Upper lobe of left lung (tissue), 6 donors: ENCODE measurements around the gene BMP4. TPM values are rescaled to one million over a fixed set of nuclear protein-coding genes. Genes with fewer than 3 reads are reported as not detected.

ENCODE experiments used
- ATAC-seq, 2 donors: fragments of 200-7000 bp; cut with Tn5 transposase; one replicate each; pipeline ENCODE4 v1.9.1; 2022; ENCODE audit warnings: mild to moderate bottlenecking in 2 of 2, moderate library complexity in 2 of 2; ENCODE audit not compliant: low FRiP score in 2 of 2
- DNase-seq, 2 donors: peaks; one replicate each; pipeline ENCODE4 v3.0.0-alpha.2; 2019 to 2020
- H3K27ac ChIP-seq, 4 donors: fragments of 200-600 bp; sonication (generic); one replicate each; pipeline ENCODE4 v1.5.1; 2016 to 2019
- H3K27me3 ChIP-seq, 4 donors: fragments of 200-600 bp; sonication (generic); one replicate each; pipeline ENCODE4 v1.5.1; 2017 to 2019
- H3K36me3 ChIP-seq, 4 donors: fragments of 200-600 bp; sonication (generic); one replicate each; pipeline ENCODE4 v1.5.1; 2016 to 2019
- H3K4me1 ChIP-seq, 4 donors: fragments of 200-600 bp; sonication (generic); one replicate each; pipeline ENCODE4 v1.5.1; 2018 to 2019
- H3K4me3 ChIP-seq, 4 donors: fragments of 200-600 bp; sonication (generic); one replicate each; pipeline ENCODE4 v1.5.1; 2017 to 2019; ENCODE audit warnings: mild to moderate bottlenecking in 2 of 4, moderate library complexity in 1 of 4
- H3K9me3 ChIP-seq, 4 donors: fragments of 200-600 bp; sonication (generic); one replicate each; pipeline ENCODE4 v1.5.1; 2018 to 2019
- CTCF ChIP-seq, 6 experiments: fragments of 450-650 bp in 4 of 6; fragments of 200-600 bp in 2 of 6; sonication (generic) in 2 of 6; IDR thresholded peaks; one replicate each; pipeline ENCODE4 v1.5.1; 2016 to 2019; ENCODE audit warnings: antibody characterized with exemption in 6 of 6
- EP300 ChIP-seq, 4 donors: sonication (generic); formaldehyde crosslinking; IDR thresholded peaks; one replicate each; pipeline ENCODE4 v1.5.1; 2017; ENCODE audit warnings: antibody characterized with exemption in 4 of 4, control low read depth in 2 of 4
- POLR2A ChIP-seq, 4 donors: fragments of 450-650 bp; IDR thresholded peaks; one replicate each; pipeline ENCODE4 v1.5.1; 2016 to 2017; ENCODE audit warnings: antibody characterized with exemption in 4 of 4, mild to moderate bottlenecking in 2 of 4
- POLR2AphosphoS5 ChIP-seq, 2 donors: sonication (generic); formaldehyde crosslinking; IDR thresholded peaks; one replicate each; pipeline ENCODE4 v1.5.1; 2017; ENCODE audit warnings: antibody characterized with exemption in 2 of 2
- WGBS, 2 donors: methylation state at CpG; one replicate each; pipeline ENCODE4 v1.1.5; 2017 to 2018; 5-methylcytosine and 5-hydroxymethylcytosine counted together
- total RNA-seq, 6 donors: library from RNA; depleted of rRNA in 4 of 6; stranded (reverse); fragments of >200 nt in 4 of 6; gene quantifications; one replicate each; pipeline versions ENCODE4 v1.1.0 to v1.2.1, GENCODE V29; 2016 to 2021
- donor health status: DM: no; HTN: no; CAD: no; lungs with moderate emphysema.
- donor health status: DM: no; HTN: yes; CAD: no; lungs with severe emphysema.

Gene BMP4
- total RNA-seq, 6 donors from 2014 or later, result 5.3 to 19.9 (median 11.3) TPM

- no peaks in the 10 kb centered on the region for H3K9me3 ChIP-seq
- TF ChIP-seq POLR2A (IDR thresholded peaks at IDR 0.05), result no peak
- TF ChIP-seq POLR2AphosphoS5 (IDR thresholded peaks at IDR 0.05), result no peak
- TF ChIP-seq CTCF (IDR thresholded peaks at IDR 0.05), result no peak
- TF ChIP-seq EP300 (IDR thresholded peaks at IDR 0.05), result no peak
- ATAC-seq (no peak), DNase-seq (no peak)
- H3K36me3 ChIP-seq, result peaks cover 0 to 8% (median 0%) of the 10 kb centered on the region in 4 donors
- no peak overlapping the region for H3K27ac ChIP-seq
- WGBS, 2 donors, result 72 to 77% methylated on average over 6 of the region's 6 CpGs
- no peak overlapping the region for H3K4me3 ChIP-seq
- H3K4me1 ChIP-seq, result peaks cover 0 to 18% (median 7%) of the 10 kb centered on the region in 4 donors
- H3K27me3 ChIP-seq, result peaks cover 0 to 2% (median 0%) of the 10 kb centered on the region in 4 donors
Measured at GRCh38 chr14:53948205-53948884, 8.3 kb downstream of the BMP4 start.

- TF ChIP-seq POLR2A (IDR thresholded peaks at IDR 0.05) (no peak), EP300 (IDR thresholded peaks at IDR 0.05) (no peak), CTCF (IDR thresholded peaks at IDR 0.05) (no peak), POLR2AphosphoS5 (IDR thresholded peaks at IDR 0.05) (no peak)
- no peak overlapping the region for H3K27ac ChIP-seq
- ATAC-seq (no peak), DNase-seq (no peak)
- H3K36me3 ChIP-seq, result peaks cover 0 to 8% (median 0%) of the 10 kb centered on the region in 4 donors
- H3K9me3 ChIP-seq, result no peaks in the 10 kb centered on the region
- peak overlapping the region in 1 of 4 donors; percentile 54 for H3K4me3 ChIP-seq
- H3K27me3 ChIP-seq, result no peaks in the 10 kb centered on the region
- peaks cover 0 to 15% (median 6%) of the 10 kb centered on the region in 4 donors for H3K4me1 ChIP-seq
- WGBS, 2 donors, result 49 to 56% methylated on average over 12 of the region's 12 CpGs
Measured at GRCh38 chr14:53947452-53948204, 9.0 kb downstream of the BMP4 start.

- H3K4me1 ChIP-seq, result peaks cover 0 to 10% (median 5%) of the 10 kb centered on the region in 4 donors
- peaks cover 0 to 8% (median 0%) of the 10 kb centered on the region in 4 donors for H3K36me3 ChIP-seq
- TF ChIP-seq POLR2AphosphoS5 (IDR thresholded peaks at IDR 0.05) (no peak), CTCF (IDR thresholded peaks at IDR 0.05) (no peak), POLR2A (IDR thresholded peaks at IDR 0.05) (no peak), EP300 (IDR thresholded peaks at IDR 0.05) (no peak)
- H3K4me3 ChIP-seq, result peak overlapping the region in 3 of 4 donors; percentile 44 to 54 (median 49)
- ATAC-seq, result no peak
- no peak overlapping the region for H3K27ac ChIP-seq
- no peaks in the 10 kb centered on the region for H3K9me3 ChIP-seq
- H3K27me3 ChIP-seq, result no peaks in the 10 kb centered on the region
- WGBS, 2 donors, result 35 to 49% methylated on average over 12 of the region's 12 CpGs
- no peak for DNase-seq
Measured at GRCh38 chr14:53947094-53947445, 9.6 kb downstream of the BMP4 start.

GRCh38 chr14:53946404-53947093 is 10.1 kb downstream of the BMP4 start:
- Histone ChIP-seq H3K4me1 (peaks cover 0 to 5% (median 2%) of the 10 kb centered on the region in 4 donors), H3K36me3 (peaks cover 0 to 8% (median 0%) of the 10 kb centered on the region in 4 donors), H3K4me3 (peak overlapping the region in 3 of 4 donors; percentile 44 to 54 (median 49)), H3K27me3 (no peaks in the 10 kb centered on the region), H3K27ac (no peak overlapping the region), H3K9me3 (no peaks in the 10 kb centered on the region)
- peak in 1 of 6 experiments; percentile 5 for TF ChIP-seq CTCF (IDR thresholded peaks at IDR 0.05)
- no peak for TF ChIP-seq EP300 (IDR thresholded peaks at IDR 0.05)
- TF ChIP-seq POLR2A (IDR thresholded peaks at IDR 0.05), result no peak
- TF ChIP-seq POLR2AphosphoS5 (IDR thresholded peaks at IDR 0.05), result no peak
- DNase-seq, result peak; percentile 28 to 86
- ATAC-seq, result peak in 1 of 2 donors; percentile 16
- WGBS, 2 donors, result 56 to 57% methylated on average over 18 to 55 of the region's 63 CpGs
